Natural killer cell treated with Interleukin-12 subunit alpha and Interleukin-12 subunit beta and Interleukin-15 and Interleukin-18, amount 100 ng/mL, for 72 hours (primary cell): Measurements from ENCODE around the gene SLC52A3. TPM values are rescaled to one million over a fixed set of nuclear protein-coding genes. Genes with fewer than 3 reads are reported as not detected.

ENCODE experiments used
- ATAC-seq, 2 donors: fragments of 150-1000 bp; cut with Tn5 transposase in 1 of 2; sonication (Bioruptor Pico), chemical (Tn5 transposase) in 1 of 2; 2 replicates each; pipeline ENCODE4 v1.10.0; 2021
- DNase-seq: peaks from one replicate; pipeline ENCODE4 v3.0.0; 2022; ENCODE audit warnings: low spot score
- H3K27ac Mint-ChIP-seq, 2 donors: 1 replicate in 1 of 2; 2 replicates in 1 of 2; pipeline ENCODE4 v1.8.0; 2022; ENCODE audit warnings: mixed read lengths in 2 of 2, mild to moderate bottlenecking in 1 of 2, moderate library complexity in 1 of 2
- H3K27me3 Mint-ChIP-seq, 2 donors: 1 replicate in 1 of 2; 2 replicates in 1 of 2; pipeline ENCODE4 v1.8.0; 2022; ENCODE audit warnings: mixed read lengths in 2 of 2
- H3K36me3 Mint-ChIP-seq: one replicate; pipeline ENCODE4 v1.8.0; 2022; ENCODE audit warnings: mixed read lengths
- H3K4me1 Mint-ChIP-seq, 2 donors: 1 replicate in 1 of 2; 2 replicates in 1 of 2; pipeline ENCODE4 v1.8.0; 2022; ENCODE audit warnings: low read depth in 2 of 2, mixed read lengths in 2 of 2, mild to moderate bottlenecking in 1 of 2
- H3K4me3 Mint-ChIP-seq: one replicate; pipeline ENCODE4 v1.8.0; 2022; ENCODE audit warnings: mixed read lengths
- H3K9me3 Mint-ChIP-seq: 2 replicates; pipeline ENCODE4 v1.8.0; 2022; ENCODE audit warnings: mixed read lengths
- total RNA-seq, 2 donors: library from RNA; stranded (reverse); gene quantifications; one replicate each; pipeline ENCODE4 v1.2.3, GENCODE V29; 2022

SLC52A3 gene
- total RNA-seq, 2 donors from 2014 or later = not detected

DNA sequence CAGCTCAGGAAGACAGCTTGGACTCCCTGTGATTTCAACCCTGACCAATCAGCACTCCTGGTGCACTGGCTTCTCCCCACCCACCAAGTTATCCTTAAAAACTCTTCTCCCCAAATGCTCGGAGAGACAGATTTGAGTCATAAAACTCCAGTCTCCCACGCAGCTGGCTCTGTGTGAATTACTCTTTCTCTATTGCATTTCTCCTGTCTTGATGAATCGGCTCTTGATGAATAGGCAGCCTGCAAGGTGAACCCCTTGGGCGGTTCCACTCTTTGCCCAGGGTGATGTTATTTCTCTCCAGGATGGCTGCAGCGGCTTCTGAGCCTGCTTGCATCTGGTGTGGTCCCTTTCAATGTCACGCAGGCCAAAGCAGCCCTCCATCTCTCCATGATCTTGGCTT is 12.4 kb downstream of the SLC52A3 start:
- Mint-ChIP-seq H3K9me3 (no peaks in the 10 kb centered on the region), H3K36me3 (no peaks in the 10 kb centered on the region), H3K27ac (peak overlapping the region in 1 of 2 donors; percentile 40), H3K4me1 (no peaks in the 10 kb centered on the region), H3K4me3 (no peak overlapping the region), H3K27me3 (peaks cover 8 to 10% of the 10 kb centered on the region in 2 donors)
- DNase-seq (no peak), ATAC-seq (no peak)

DNA sequence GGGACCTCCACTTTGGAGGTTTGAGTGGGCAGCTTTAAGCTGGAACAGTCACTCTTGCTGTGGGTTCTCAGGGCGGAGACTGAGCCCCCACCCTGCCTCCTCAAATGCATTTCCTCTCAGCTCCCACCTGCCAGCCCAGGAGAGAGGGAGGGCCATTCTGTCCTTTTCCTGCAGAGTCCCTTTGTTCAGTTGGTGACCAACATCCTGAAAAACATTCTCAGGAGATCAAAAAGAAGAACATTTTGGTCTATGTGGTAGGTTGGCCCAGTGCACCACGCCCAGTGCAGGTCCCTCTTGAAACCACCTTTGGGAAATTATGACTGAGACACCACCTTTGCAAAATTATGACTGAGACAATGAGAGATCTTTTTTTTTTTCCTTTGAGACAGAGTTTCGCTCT is 13.4 kb downstream of the SLC52A3 start:
- ATAC-seq (no peak), DNase-seq (peak; percentile 22)
- no peaks in the 10 kb centered on the region for H3K36me3 Mint-ChIP-seq
- no peak overlapping the region for H3K27ac Mint-ChIP-seq
- H3K9me3 Mint-ChIP-seq = no peaks in the 10 kb centered on the region
- H3K27me3 Mint-ChIP-seq = peaks cover 8 to 10% of the 10 kb centered on the region in 2 donors
- H3K4me3 Mint-ChIP-seq = no peak overlapping the region
- H3K4me1 Mint-ChIP-seq = no peaks in the 10 kb centered on the region

DNA sequence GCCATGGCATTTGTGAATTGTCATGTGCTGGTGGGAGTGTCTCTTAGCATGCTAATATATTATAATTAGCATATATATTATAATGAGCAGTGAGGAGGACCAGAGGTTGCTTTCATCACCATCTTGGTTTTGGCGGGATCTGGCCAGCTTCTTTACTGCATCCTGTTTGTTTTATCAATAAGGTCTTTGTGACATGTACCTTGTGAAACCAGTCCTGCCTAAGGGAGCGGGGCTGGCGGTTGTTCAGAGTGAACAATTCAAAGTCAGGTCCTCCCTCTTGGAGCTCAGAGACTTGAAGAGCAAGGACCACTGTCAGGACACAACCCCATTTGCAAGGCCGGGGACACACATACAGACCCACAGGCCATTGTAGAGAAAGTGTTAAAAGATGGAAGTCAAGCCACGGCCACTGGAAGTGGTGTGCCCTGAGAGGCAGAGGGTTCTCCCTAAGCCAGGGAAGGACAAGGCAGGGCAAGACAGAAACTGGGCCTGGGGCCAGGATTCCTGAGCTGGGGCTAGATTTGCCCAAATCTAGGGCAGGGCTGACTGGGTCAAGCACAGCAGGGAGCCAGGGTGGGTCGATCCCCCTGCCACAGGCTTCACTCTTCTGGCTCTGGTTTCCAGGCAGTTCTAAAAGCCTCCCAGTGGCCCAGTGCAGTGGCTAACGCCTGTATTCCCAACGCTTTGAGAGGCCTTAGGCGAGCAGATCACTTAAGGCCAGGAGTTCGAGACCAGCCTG is 14.2 kb downstream of the SLC52A3 start:
- Mint-ChIP-seq H3K36me3 (no peaks in the 10 kb centered on the region), H3K4me3 (no peak overlapping the region)

DNA sequence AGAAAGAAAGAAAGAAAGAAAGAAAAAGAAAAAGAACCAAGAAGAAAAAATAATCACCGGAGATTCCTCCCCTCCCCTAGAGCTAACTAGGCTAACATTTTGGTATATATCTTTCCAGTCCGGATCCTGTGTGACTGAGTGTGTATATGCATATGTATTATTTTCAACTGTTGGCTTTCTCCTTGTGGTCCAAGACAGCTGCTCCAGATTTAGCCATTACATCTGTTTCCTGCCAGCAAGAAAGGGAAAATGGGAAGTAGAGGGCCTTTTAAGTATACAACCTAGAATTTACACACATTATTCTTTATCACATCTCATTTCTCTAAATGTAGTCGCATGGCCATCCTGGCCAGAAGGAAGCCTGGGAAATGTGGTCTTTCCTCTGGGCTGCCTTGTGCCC is 15.2 kb downstream of the SLC52A3 start:
- no peak overlapping the region for H3K4me3 Mint-ChIP-seq
- peaks cover 7 to 16% of the 10 kb centered on the region in 2 donors for H3K27me3 Mint-ChIP-seq
- H3K27ac Mint-ChIP-seq = no peak overlapping the region
- no peak for DNase-seq
- no peak for ATAC-seq
- H3K9me3 Mint-ChIP-seq = no peaks in the 10 kb centered on the region
- H3K36me3 Mint-ChIP-seq = no peaks in the 10 kb centered on the region
- H3K4me1 Mint-ChIP-seq = no peaks in the 10 kb centered on the region

More for the DNA sequence above, 14.2 kb downstream of the SLC52A3 start:
- H3K9me3 Mint-ChIP-seq = no peaks in the 10 kb centered on the region
- H3K27me3 Mint-ChIP-seq = peaks cover 8 to 10% of the 10 kb centered on the region in 2 donors
- DNase-seq (no peak), ATAC-seq (no peak)
- H3K4me1 Mint-ChIP-seq = no peaks in the 10 kb centered on the region
- H3K27ac Mint-ChIP-seq = no peak overlapping the region

DNA sequence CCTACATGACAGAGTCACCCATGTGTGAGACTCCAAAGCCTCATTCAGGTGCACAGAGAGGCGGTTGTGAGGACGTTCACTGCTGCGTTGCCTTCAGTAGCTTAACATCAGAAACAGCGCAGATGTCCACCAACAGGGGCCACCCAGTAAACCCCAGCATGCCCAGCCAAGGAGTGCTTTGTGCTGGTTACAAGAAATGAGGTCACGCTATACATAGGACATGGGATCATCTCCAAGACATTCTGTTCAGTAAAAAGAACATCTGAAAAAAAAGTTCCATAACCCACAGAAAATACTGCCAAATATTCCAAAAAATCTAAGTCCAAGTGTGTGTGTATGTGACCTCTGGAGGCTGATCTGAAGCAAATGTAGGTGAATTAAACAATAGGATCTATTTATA is 16.0 kb downstream of the SLC52A3 start:
- H3K4me1 Mint-ChIP-seq = no peaks in the 10 kb centered on the region
- H3K36me3 Mint-ChIP-seq = no peaks in the 10 kb centered on the region
- DNase-seq (peak; percentile 22), ATAC-seq (no peak)
- no peaks in the 10 kb centered on the region for H3K9me3 Mint-ChIP-seq
- H3K4me3 Mint-ChIP-seq = no peak overlapping the region
- H3K27ac Mint-ChIP-seq = no peak overlapping the region
- peaks cover 3 to 22% of the 10 kb centered on the region in 2 donors for H3K27me3 Mint-ChIP-seq

DNA sequence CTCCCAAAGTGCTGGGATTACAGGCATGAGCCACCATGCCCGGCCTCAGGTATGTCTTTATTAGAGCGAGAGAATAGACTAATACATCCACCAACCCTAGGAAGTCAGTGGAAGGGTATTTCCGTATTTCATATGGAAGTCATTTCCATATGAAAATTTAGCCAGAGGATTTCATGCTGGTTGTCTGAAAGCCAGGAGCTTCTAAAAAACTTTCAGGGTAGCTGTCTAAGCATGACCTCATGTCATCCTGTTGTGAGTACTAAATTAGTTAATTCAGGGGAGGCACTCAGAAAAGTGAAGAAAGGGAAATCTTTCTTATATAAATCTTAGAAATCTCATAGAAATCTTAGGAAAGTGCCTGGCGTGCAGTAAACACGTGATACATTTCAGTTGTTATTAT is 16.5 kb downstream of the SLC52A3 start:
- Mint-ChIP-seq H3K4me3 (no peak overlapping the region), H3K27me3 (peaks cover 3 to 24% of the 10 kb centered on the region in 2 donors), H3K36me3 (no peaks in the 10 kb centered on the region), H3K27ac (no peak overlapping the region), H3K9me3 (no peaks in the 10 kb centered on the region), H3K4me1 (no peaks in the 10 kb centered on the region)
- no peak for ATAC-seq
- no peak for DNase-seq

DNA sequence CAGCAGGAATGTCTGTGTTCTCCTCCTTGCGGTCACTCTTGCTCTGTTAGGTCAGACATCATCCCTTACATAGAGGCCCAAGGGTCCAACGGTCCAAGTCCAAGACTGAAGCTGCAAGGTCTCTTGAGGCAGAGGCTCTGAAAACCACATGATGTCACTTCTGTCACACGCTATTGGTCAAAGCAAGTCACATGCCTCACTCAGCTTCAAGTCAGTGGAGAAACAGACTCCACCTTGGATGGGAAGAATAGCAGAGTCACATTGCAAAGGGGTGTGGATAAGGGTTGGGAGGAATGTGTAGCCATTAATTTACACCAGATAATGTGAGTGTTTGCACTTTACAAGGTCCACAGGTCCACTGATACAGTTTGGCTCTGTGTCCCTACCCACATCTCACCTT is 17.5 kb downstream of the SLC52A3 start:
- peaks cover 3 to 17% of the 10 kb centered on the region in 2 donors for H3K27me3 Mint-ChIP-seq
- no peak overlapping the region for H3K27ac Mint-ChIP-seq
- H3K4me3 Mint-ChIP-seq = no peak overlapping the region
- no peak for ATAC-seq
- H3K4me1 Mint-ChIP-seq = no peaks in the 10 kb centered on the region
- no peaks in the 10 kb centered on the region for H3K9me3 Mint-ChIP-seq
- no peaks in the 10 kb centered on the region for H3K36me3 Mint-ChIP-seq
- DNase-seq = peak; percentile 29

DNA sequence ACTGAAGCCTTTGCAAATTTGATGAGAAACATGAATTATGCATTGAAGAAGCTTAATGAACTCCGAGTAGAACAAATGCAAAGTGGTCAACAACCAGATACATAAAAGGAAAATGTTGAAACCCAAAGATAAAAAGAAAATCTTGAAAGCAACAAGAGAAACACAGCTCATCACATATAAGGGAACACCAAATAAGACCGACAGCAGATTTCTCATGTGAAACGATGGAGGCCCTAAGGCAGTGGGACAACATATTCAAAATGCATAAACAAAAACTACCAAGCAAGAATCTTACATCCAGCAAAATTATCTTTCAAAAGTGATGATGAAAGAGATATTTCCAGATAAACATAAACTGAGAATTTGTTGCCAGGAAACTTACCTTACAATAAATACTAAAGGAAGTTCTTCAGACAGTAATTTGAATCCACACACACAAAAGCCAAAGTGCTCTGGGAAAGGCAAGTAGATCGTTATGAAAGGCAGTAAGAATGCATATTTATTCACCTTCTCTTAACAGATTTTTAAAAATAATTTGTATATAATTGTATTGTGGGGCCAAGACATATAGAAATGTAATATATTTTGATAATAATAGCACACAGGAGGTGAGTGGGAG is 22.5 kb downstream of the SLC52A3 start:
- Mint-ChIP-seq H3K36me3 (peaks cover 13% of the 10 kb centered on the region), H3K9me3 (peaks cover 8% of the 10 kb centered on the region), H3K4me1 (no peaks in the 10 kb centered on the region), H3K27ac (no peak overlapping the region), H3K27me3 (peaks cover 20 to 34% of the 10 kb centered on the region in 2 donors), H3K4me3 (no peak overlapping the region)
- DNase-seq (no peak), ATAC-seq (no peak)

DNA sequence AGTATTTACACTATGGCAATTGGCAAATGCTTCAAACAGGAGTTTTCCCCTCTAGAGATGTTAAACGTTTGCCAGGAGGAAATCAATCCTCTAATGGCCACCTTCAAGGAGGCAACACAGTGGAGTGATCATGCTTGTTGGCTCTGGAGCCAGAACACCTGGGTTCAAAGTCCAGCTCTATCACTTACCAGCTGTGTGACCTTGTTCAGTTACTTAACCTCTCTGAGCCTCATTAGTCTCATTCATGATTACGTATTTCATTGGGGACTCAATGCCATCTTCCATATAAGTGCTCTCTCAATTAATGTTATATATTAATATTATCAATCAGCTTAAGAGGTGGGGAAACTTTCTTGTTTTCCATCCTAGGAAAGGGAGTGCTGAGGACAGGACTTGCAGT is 26.1 kb downstream of the SLC52A3 start:
- no peak overlapping the region for H3K4me3 Mint-ChIP-seq
- H3K27ac Mint-ChIP-seq = no peak overlapping the region
- H3K9me3 Mint-ChIP-seq = peaks cover 8% of the 10 kb centered on the region
- ATAC-seq (no peak), DNase-seq (peak; percentile 25)
- no peaks in the 10 kb centered on the region for H3K4me1 Mint-ChIP-seq
- H3K27me3 Mint-ChIP-seq = peaks cover 20 to 26% of the 10 kb centered on the region in 2 donors
- H3K36me3 Mint-ChIP-seq = peaks cover 13% of the 10 kb centered on the region

DNA sequence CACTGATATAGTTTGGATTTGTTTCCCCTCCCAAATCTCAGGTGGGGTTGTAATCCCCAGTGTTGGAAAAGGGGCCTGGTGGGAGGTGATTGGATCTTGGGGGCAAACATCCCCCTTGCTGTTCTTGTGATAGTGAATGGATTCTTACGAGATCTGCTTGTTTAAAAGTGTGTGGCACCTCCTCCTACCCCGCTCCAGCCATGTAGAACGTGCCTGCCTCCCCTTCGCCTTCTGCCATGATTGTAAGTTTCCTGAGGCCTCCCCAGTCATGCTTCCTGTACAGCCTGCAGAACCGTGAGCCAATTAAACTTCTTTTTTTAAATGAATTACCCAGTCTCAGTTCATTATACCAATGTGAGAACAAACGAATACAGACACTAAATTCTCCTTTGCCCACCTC is 26.7 kb downstream of the SLC52A3 start:
- H3K4me1 Mint-ChIP-seq = no peaks in the 10 kb centered on the region
- ATAC-seq = no peak
- peaks cover 13% of the 10 kb centered on the region for H3K36me3 Mint-ChIP-seq
- H3K27me3 Mint-ChIP-seq = peaks cover 20 to 25% of the 10 kb centered on the region in 2 donors
- peaks cover 8% of the 10 kb centered on the region for H3K9me3 Mint-ChIP-seq
- no peak overlapping the region for H3K4me3 Mint-ChIP-seq
- no peak overlapping the region for H3K27ac Mint-ChIP-seq
- no peak for DNase-seq

DNA sequence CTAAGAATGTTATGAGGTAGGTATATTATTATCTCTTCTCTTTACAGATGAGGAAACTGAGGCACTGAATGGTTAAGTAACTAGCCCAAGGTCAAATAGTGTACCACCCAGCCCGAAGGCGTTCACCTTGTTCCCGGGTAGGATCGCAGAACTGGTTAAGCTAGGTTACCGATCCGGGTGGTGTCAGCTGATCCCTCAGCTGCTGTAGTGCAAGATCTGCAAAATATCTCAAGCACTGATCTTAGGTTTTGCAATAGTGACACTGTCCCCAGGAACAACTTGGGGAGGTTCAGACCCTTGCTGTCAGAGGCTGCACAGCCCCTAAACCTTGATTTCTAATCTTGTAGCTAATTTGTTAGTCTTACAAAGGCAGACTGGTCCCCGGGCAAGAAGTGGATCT is 28.1 kb downstream of the SLC52A3 start:
- peaks cover 7% of the 10 kb centered on the region for H3K36me3 Mint-ChIP-seq
- no peak overlapping the region for H3K4me3 Mint-ChIP-seq
- H3K4me1 Mint-ChIP-seq = no peaks in the 10 kb centered on the region
- H3K9me3 Mint-ChIP-seq = peaks cover 4% of the 10 kb centered on the region
- no peak overlapping the region for H3K27ac Mint-ChIP-seq
- H3K27me3 Mint-ChIP-seq = peaks cover 18 to 25% of the 10 kb centered on the region in 2 donors
- no peak for DNase-seq
- no peak for ATAC-seq

DNA sequence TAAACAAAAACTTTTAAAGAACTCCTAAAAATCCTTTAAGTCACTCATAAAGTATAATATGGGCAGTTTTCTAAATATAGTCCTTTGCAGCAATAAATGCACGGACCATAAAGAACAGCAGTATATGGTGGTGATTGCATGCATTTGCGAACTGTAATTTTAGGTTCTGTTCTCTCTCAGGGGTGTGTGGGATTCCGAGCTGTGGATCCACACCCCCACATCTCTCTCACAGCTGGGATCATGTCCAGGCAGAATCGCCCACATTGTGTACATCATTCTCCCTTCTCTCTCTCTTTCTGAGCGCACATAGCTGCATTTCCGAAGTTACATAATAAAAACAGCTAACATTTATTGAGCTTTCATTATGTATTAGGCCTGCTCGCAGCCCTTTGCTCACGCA is 28.6 kb downstream of the SLC52A3 start:
- Mint-ChIP-seq H3K27ac (no peak overlapping the region), H3K4me1 (no peaks in the 10 kb centered on the region), H3K9me3 (peaks cover 2% of the 10 kb centered on the region), H3K36me3 (peaks cover 3% of the 10 kb centered on the region), H3K27me3 (peaks cover 17 to 25% of the 10 kb centered on the region in 2 donors), H3K4me3 (no peak overlapping the region)
- no peak for ATAC-seq
- DNase-seq = no peak

DNA sequence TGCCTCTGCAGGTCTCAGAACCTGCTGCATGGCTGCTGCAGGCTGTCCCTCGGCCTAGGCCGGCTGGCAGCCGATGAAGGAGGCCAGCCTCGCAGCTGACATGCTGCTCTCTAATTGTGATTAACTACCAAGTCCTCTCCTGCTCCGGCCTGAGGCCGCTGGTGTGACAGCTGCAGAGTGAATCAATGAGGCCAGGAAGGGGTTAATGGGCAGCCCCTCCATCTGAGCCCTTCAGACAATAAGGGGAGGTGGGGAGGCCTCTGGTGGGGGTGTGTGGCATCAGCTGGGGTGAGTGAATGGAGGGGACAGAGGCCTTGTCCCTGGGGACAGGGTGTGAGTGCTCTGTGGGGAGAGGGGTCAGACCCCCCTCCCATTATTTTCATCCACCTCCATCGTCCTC is 34.4 kb downstream of the SLC52A3 start:
- H3K27me3 Mint-ChIP-seq = peaks cover 17 to 24% of the 10 kb centered on the region in 2 donors
- DNase-seq (no peak), ATAC-seq (no peak)
- H3K9me3 Mint-ChIP-seq = no peaks in the 10 kb centered on the region
- H3K4me3 Mint-ChIP-seq = no peak overlapping the region
- no peaks in the 10 kb centered on the region for H3K36me3 Mint-ChIP-seq
- no peak overlapping the region for H3K27ac Mint-ChIP-seq
- H3K4me1 Mint-ChIP-seq = no peaks in the 10 kb centered on the region

DNA sequence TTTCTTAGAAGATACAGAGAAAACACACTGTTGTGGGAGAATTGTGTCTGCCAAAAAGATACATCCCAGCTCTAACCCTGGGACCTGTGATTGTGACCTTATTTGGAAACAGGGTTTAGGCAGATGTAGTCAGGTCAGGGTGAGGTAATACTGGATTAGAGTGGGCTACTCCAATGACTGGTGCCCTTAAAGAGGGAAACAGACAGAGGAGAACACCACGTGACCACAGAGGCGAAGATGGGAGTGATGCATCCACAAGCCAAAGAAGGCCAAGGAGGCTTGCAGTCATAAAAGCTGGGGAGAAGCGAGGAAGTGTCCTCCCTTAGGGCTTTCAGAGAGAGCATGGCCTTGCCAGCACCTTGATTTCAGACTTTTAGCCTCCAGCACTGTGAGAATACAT is 35.6 kb downstream of the SLC52A3 start:
- no peaks in the 10 kb centered on the region for H3K9me3 Mint-ChIP-seq
- H3K4me1 Mint-ChIP-seq = no peaks in the 10 kb centered on the region
- DNase-seq = no peak
- H3K36me3 Mint-ChIP-seq = no peaks in the 10 kb centered on the region
- ATAC-seq = no peak
- peaks cover 21 to 26% of the 10 kb centered on the region in 2 donors for H3K27me3 Mint-ChIP-seq
- no peak overlapping the region for H3K4me3 Mint-ChIP-seq
- H3K27ac Mint-ChIP-seq = no peak overlapping the region
